ENCODE data around the gene ZNF415.
"Not testable (repeated sequence)": the region's sequence is repeated elsewhere in the genome, so short reads cannot be mapped to it uniquely, and the experiment has no call there.

ZNF415 gene

DNA sequence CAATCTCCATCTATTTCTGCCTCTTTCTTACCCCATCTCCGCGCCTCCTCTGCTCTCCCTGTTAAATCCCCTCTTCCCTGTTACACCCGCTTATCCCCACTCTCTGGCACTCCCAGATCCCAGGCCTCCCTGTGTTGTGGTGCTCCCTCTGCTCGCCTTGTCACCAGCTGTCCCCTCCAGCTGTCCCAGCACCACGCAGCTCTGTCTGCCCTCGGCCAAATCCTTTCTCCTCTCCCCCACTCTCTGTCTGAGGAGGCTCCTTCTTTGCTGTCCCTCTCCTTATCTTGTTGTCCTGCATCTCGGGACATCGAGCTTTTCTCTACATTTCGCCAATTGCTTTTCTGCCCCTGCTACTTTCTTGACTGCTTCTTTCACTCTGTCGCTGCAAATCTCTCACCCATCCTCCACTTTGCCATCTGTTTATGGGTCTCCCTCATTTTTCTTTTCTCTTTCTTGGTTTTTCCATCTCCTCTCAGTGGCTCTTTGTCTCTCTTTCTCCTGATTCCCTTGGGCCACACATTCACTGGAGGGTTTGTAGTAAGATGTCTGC lies 30.4 kb downstream of the ZNF415 start:
- DNase-seq, result no peak

DNA sequence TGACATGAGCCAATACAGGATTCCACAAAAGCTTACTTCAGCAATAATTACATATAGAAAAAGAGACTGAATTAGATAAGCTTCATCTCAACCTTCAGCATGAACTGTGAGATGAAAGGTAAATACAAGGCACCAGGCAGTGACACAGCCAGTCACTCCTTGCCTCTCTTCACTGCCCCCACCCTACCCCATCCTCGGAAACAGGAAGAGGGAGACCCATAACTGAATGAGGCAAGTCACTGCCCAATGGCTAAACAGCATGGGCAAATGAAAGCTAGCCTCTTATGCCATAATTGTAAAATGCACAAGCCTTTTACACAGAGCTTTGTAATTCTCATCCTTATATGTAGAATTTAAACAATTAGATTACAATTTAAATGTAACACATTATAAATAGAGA lies 31.2 kb downstream of the ZNF415 start:
- no peak for DNase-seq

DNA sequence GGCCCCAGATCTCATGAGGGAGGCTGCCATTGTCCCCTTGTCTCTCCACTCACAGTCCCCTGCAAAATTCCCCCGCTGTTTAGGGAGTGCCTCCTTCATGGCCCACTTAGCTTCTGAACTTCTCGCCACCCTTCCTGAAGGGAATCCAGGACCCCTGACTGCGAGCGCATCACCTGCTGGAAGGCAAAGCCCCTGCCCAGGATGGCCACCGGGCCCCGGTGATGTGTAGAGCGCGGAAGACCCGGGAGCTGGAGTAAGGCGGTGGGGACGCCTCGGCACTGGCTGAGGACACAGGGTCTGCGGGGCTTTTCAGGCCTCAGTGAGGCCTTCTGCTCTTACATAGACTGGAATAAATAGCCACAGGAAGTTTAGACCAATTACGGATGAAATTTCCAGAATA lies 34.1 kb downstream of the ZNF415 start:
- DNase-seq, result not testable (repeated sequence)

DNA sequence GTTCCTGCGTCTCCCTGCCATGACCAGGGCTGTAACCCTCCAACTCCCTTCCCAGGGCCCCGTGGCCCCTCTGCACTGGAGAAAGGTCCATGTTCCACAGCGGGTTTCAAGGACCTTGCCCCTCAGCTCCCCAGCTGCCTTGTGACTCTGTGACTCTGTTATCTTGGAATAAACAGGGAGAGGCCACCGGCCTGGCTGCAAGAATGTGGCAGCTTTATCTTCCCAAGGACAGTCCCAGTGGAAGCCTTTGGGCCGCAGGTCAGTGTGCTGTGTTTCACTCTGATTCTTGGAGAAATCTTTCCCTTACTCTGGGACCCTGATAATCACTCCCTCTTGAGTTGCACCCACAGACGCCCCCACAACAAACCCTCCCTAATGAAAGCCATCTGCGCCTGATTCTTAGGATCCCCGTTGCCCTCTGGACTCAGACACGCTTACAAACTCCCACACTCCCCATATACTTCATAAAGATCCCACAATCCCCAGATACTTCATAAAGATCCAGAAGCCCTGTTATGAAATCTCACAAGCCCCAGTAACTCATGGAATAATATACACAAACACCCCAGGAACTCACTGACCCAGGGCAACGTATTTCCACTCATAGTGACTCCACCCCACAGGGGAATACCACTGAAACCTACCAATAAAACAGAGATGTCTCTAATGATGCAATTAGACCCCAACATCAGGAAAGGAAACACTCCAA lies 35.6 kb downstream of the ZNF415 start:
- DNase-seq, result not testable (repeated sequence)

DNA sequence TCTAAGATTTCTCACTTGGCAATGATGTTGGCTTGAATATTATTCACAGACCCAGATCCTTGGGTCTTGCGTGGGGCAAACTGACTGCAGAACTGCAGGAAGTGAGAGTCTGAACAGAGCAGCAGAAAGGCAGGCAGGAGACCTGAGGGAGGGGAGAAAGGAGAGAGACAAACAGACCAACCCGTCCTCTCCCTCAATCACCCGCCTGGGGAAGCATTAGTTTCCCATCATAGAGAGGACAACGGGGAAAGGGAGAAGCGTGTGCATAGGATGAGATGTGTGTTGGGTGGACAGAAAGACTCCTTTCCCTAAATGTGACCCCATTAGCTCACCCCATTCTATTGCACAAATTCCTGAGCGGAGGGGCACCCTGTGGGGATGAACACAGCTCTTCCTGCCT lies 36.1 kb downstream of the ZNF415 start:
- DNase-seq, result not testable (repeated sequence)

DNA sequence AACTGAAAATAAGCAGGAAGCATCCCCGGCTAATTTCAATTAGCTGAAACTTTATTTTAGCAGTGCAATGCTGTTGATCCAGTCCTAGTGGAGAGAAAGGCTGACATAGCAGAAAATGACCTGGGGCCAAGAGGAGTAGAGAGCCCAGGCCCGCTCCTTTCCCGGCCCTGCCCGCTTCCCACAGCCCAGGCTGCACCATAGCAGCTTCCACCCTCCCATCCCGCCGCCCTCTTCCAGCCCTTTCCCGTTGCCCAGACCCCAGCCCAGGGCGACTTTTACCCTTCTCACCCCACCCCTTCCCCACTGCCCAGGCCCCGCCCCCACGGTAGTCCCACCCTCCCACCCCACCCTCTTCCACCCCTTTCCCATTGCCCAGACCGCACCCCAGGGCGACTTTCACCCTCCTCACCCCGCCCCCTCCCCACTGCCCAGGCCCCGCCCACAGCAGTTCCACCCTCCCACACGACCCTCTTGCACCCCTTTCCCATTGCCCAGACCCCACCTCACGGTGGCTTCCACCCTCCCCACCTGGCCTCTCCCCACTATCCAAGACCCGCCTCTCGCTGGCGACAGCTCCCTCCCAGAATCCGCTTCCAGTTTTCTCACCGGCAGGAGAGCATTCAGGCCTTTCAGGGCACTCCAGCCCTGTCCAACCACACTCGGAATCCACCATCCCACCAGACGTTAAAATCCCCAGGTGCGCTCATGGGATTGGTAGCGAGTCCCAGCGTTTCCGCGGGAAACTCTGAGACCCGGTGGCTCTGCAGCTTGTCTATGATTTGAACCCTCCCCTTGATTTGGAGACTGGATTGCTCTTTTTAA lies 37.7 kb downstream of the ZNF415 start:
- DNase-seq, result no peak

DNA sequence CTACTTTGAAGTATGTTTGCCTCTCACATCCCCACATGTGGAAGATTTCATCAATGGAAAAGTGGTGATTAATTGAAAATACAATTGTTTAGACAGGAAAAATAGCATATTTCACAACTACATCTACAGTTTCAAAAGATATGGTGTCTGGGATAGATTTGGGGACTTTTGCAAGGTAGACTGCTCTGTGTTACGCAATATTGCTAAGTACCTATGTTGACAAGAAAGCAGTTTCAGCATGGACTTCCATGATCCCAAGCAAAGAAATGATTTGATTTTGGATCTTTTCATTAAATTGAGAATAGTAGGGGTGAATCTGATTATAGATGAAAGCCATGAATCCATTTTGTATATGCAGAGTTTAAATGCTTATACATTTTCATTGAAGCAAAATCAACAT lies 40.0 kb downstream of the ZNF415 start:
- no peak for DNase-seq

DNA sequence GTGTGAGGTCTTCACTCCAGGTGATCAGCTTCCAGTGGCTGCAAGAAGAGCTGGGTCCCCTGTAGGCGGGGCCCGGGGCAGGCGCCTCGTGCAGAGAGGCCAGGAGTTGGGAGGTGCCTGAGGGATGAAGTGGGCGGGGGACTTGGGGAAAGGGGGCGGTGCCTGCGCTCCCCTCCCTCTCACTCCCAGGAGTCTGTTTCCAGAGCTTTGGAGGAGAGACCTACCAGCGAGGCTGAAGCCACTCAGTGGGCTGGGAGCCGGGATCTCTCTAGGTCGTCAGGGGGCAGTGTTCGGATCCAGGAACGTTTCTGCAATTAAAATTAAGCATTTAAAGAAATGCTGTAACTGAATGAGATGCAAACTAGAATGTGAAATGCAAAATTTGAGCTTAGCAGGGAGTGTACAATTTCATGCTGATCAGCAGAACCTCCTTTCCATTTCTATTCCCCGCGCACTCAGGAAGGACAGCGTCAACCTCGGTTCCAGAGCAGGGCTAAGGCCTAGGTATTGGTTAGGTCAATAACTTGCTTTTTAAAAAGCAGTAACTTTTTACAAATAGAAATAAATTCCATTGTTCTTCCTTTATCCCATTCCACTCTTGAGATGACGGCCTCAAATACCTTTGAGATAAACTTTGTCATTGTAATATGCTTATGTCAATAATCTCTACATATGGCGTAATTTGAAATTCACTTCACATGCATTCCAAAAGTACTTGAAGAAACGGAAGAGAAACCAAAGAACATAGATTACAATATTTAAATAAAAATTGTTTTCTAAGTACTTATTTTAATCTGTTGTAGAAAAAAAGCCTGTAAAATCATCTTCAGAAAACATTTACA lies 41.1 kb downstream of the ZNF415 start:
- DNase-seq, result no peak

DNA sequence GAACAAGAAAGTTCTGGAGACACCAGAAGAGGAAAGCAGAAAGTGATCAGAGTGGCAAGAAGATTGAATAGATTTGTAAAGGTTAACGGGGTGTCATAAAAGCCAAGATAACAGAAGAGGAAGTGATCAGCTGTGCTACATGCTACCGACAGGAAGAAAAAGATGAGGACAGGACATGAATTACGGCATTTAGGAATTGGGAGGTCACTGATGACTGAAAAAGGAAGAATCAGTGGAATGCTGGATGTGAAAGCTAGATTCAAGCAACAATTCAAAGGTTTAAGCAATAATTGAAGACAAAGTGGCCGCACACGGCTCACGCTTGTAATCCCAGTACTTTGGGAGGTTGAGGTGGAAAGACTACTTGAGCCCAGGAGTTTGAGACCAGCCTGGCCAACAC lies 44.6 kb downstream of the ZNF415 start:
- no peak for DNase-seq

DNA sequence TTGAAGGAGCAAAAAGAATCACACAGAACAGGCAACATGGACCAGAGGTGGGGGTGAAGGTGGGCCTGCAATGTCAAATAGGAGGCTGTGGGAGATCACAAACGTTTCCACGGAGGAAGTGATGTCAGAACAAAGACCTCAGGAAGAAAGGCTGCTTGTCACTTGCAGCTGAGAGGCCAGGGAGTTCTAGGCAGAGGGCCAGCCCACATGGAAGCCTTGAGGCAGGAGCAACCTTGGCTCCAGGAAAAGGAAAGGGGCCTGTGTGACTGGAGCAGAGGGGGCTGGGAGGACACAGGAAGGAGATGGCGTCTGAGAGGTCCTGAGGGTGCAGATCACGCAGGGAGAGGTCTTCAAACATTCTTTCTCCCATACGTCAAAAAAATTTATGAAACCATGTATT lies 45.8 kb downstream of the ZNF415 start:
- no peak for DNase-seq

DNA sequence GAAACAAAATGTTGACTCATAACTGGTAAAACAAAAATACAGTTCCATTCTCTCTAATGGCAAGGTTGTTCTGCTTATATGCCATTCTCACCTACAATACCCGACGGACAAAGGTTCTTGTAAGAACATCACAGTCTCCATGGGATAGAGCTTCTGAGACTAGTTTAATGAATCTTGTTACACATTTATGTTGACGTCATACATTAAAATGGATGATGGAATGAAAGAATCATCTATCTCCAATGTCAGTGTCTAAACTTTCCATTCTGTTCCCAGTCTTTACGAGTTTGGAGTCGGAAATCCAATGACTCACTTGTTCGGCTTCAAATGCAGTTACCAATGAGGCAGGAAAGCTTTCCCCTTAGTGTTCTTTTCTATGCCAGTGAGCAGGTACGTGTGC lies 47.2 kb downstream of the ZNF415 start:
- DNase-seq, result no peak

DNA sequence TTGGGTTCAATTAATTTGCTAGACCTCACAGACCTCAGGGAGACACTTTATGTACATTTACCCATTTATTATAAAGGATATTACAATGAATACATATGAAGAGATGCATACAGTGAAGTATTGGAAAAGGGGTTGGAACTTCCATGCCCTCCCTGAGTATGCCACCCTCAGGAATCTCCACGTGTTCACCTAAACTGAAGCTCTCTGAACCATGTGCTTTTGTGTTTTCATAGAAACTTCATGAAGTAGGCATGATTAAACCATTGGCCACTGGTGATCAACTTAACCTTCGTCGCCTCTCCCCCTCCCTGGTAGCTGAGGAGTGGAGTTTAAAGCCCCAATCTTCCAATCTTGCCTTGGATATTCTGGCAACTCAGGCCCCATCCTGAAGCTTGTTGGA lies 49.8 kb downstream of the ZNF415 start:
- DNase-seq, result no peak

DNA sequence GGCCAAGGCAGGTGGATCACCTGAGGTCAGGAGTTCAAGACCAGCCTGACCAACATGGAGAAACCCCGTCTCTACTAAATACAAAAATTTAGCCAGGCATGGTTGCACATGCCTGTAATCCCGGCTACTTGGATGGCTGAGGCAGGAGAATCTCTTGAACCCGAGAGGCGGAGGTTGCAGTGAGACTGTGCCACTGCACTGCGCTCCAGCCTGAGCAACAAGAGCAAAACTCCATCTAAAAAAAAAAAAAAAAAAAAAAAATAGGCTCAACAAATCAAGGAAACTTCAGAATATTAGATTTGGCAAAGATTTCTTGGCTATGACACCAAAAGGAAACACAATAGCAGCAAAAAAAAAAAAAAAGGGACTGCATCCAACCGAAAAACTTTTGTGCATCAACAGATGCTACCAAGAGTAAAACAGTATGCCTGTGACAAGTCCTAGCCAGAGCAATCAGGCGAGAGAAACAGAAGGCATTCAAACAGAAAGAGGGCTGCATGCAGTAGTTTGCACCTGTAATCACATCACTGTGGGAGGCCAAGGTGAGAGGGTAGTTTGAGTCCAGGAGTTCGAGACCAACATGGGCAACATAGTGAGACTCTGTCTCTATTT lies 53.3 kb downstream of the ZNF415 start:
- no peak for DNase-seq

DNA sequence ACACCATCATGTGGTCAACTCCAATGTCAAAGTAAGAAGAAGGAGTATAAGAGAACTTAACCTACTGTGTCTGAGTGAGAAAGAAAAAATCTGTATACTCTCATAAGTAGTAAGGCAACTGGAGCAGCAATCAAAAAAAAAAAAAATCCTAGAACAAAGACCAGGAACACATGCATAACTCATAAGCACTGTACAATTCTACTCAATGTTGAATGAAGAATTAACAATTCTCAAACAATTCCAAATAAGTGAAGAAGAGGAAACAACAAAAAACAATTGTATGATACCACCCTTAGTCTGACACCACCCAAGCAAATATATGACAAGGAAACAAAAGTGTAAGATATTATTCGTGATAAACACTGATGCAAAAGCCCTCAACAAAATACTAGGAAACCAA lies 54.0 kb downstream of the ZNF415 start:
- DNase-seq, result no peak

DNA sequence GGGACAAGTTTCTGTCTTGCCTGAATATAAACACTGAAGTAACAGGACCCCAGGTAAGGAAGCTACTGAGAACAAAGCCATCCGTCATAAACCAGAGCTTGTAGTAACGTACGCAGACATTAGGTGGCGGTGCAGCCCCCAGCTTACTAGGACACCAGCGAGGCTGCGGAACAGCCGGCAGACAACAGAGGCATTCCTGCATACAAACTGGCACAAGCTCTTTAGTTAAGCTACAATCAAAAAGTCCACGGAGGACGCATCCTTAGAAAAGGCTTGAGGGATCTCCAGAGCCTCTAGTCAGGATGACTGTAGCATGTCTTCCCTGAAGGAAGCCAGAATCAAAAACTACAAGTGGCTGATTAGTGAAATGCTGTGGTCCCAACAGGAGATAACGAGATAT lies 55.7 kb downstream of the ZNF415 start:
- no peak for DNase-seq

DNA sequence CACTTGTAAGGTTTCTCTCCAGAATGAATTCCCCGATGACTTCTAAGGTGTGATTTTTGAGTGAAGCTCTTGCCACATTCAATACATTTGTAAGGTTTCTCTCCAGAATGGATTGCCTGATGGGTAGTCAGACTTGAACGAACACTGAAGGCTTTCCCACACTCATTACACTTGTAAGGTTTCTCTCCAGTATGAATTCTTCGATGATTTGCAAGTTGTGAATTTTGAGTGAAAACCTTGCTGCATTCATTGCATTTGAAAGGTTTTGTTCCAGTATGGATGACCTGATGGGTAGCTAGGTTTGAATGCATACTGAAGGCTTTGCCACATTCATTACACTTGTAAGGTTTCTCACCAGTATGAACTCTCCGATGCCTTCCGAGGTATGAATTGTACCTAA lies 63.9 kb downstream of the ZNF415 start:
- no peak for DNase-seq

DNA sequence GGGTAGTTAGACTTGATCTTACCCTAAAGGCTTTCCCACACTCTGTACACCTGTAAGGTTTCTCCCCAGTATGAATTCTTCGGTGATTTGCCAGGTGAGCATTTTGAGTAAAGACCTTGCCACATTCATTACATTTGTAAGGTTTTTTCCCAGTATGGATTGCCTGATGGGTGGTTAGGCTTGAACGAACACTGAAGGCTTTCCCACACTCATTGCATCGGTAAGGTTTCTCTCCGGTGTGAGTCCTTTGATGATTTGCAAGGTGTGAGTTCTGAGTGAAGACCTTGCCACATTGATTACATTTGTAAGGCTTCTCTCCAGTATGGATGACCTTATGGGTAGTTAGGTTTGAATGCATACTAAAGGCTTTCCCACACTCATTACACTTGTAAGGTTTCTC lies 64.5 kb downstream of the ZNF415 start:
- no peak for DNase-seq

DNA sequence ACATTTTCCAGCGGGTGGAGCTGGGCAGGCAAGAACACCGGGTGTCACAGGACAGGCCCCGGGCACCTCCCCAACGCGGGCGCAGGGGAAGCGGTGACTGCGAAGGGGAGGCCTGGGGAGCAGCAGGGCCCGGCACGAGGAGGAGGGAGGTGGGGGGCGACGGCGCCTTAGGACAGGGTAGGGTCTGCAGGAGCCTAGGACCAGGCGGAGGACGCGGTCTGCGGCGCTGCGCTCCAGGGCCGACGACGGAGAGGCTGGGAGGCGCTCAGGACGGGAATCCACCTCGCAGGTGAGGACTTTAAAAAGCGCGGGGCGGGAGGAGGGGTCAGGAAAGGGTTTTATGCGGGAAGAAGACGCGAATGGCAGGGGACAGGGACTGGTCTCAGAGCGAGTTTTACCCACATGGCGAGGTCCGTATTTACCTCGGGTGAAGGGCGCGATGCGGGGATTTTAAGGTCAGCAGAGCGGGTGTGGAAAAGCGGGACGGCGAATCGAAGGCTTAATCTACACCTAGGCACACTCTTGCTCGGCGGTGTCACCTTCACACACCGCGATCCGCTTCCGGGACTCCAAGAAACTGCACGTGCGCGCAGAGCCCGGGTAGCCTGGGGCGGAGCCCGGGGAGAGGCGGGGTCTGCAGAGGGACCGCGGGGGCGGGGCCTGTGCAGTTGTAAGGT lies 74.7 kb downstream of the ZNF415 start:
- no peak for DNase-seq
